IMR-90 (cell line): Measurements from ENCODE around the gene ZSCAN5A. TPM values are rescaled to one million over a fixed set of nuclear protein-coding genes. Genes with fewer than 3 reads are reported as not detected.

ENCODE experiments used
- ATAC-seq: fragments of 200-7000 bp; cut with Tn5 transposase; 2 replicates; pipeline ENCODE4 v1.9.1; 2020; ENCODE audit warnings: low read depth, mild to moderate bottlenecking, moderate library complexity
- BruUV-seq: library from RNA; stranded (reverse); fragments of 400-500 nt; replicated peaks from 2 replicates; lab custom pipeline; 2021; lab: Mats Ljungman, UMichigan
- CTCF ChIA-PET: fragments of 300-600 bp; formaldehyde crosslinking; extraction: SDS; loops from one replicate; lab custom pipeline; 2021; ENCODE audit warnings: antibody characterized with exemption; lab: Yijun Ruan, JAX
- POLR2A ChIA-PET: fragments of 300-600 bp; sonication (Branson Sonifier 250); formaldehyde crosslinking; loops from one replicate; lab custom pipeline; 2022; ENCODE audit warnings: antibody characterized with exemption; ENCODE audit not compliant: unreplicated experiment; lab: Charles Lee
- DNase-seq: peaks from one replicate; pipeline ENCODE4 v3.0.0; 2013
- H2AFZ ChIP-seq: replicated peaks from 2 replicates; pipeline ENCODE3; 2013; ENCODE audit warnings: low read length, mild to moderate bottlenecking; ENCODE audit not compliant: poor library complexity
- H2AK5ac ChIP-seq: 2 replicates; pipeline ENCODE4 v1.6.1; 2013; ENCODE audit warnings: low read depth, low read length, inconsistent platforms
- H2AK9ac ChIP-seq: replicated peaks from 2 replicates; pipeline ENCODE3; 2013; ENCODE audit warnings: mild to moderate bottlenecking, low read depth, low read length, moderate library complexity; ENCODE audit not compliant: poor library complexity
- H2BK120ac ChIP-seq: 2 replicates; pipeline ENCODE4 v1.6.1; 2013; ENCODE audit warnings: low read depth, low read length, inconsistent platforms
- H2BK15ac ChIP-seq: 3 replicates; pipeline ENCODE4 v1.6.1; 2013; ENCODE audit warnings: low read depth, low read length, inconsistent platforms
- H2BK20ac ChIP-seq: 2 replicates; pipeline ENCODE4 v1.6.1; 2013; ENCODE audit warnings: low read depth, mild to moderate bottlenecking, inconsistent platforms, low read length, moderate library complexity
- H2BK5ac ChIP-seq: 2 replicates; pipeline ENCODE4 v1.6.1; 2013; ENCODE audit warnings: mild to moderate bottlenecking, low read depth, low read length, inconsistent platforms; ENCODE audit not compliant: poor library complexity, severe bottlenecking
- H3K14ac ChIP-seq: replicated peaks from 2 replicates; pipeline ENCODE4 v1.6.1; 2013; ENCODE audit warnings: low read depth, low read length, inconsistent platforms
- H3K18ac ChIP-seq: 2 replicates; pipeline ENCODE4 v1.6.1; 2013; ENCODE audit warnings: low read depth, low read length, control low read depth
- H3K23ac ChIP-seq: 2 replicates; pipeline ENCODE4 v1.6.1; 2013; ENCODE audit warnings: low read depth, low read length, inconsistent platforms
- H3K27ac ChIP-seq: 2 replicates; pipeline ENCODE4 v1.5.1; 2013; ENCODE audit warnings: mild to moderate bottlenecking, control low read depth, low read length; ENCODE audit not compliant: insufficient read depth
- H3K27me3 ChIP-seq: 2 replicates; pipeline ENCODE4 v1.6.1; 2013; ENCODE audit warnings: low read length; ENCODE audit not compliant: control insufficient read depth, insufficient read depth
- H3K36me3 ChIP-seq: 2 replicates; pipeline ENCODE4 v1.6.1; 2013; ENCODE audit warnings: low read length, mixed read lengths; ENCODE audit not compliant: control insufficient read depth, insufficient read depth
- H3K4ac ChIP-seq: 2 replicates; pipeline ENCODE4 v1.6.1; 2013; ENCODE audit warnings: low read depth, low read length, inconsistent platforms
- H3K4me1 ChIP-seq: 2 replicates; pipeline ENCODE4 v1.6.1; 2013; ENCODE audit warnings: low read length, mixed read lengths; ENCODE audit not compliant: control insufficient read depth, insufficient read depth
- H3K4me2 ChIP-seq: 2 replicates; pipeline ENCODE4 v1.6.1; 2013; ENCODE audit warnings: low read depth, mild to moderate bottlenecking, control low read depth, low read length, moderate library complexity
- H3K4me3 ChIP-seq: 2 replicates; pipeline ENCODE4 v1.5.1; 2013; ENCODE audit warnings: low read depth, mild to moderate bottlenecking, control low read depth, low read length, moderate library complexity; ENCODE audit not compliant: insufficient read depth
- H3K56ac ChIP-seq: 2 replicates; pipeline ENCODE4 v1.6.1; 2013; ENCODE audit warnings: low read length, inconsistent platforms; ENCODE audit not compliant: insufficient read depth; ENCODE audit errors: extremely low read depth
- H3K79me1 ChIP-seq, 2 experiments: 2 replicates each; pipeline ENCODE4 v1.6.1; 2013; ENCODE audit warnings: low read length in 2 of 2, inconsistent platforms in 1 of 2, low read depth in 1 of 2
- H3K9ac ChIP-seq: 2 replicates; pipeline ENCODE4 v1.6.1; 2013; ENCODE audit warnings: low read depth, low read length, control low read depth
- H3K9me1 ChIP-seq: 2 replicates; pipeline ENCODE4 v1.6.1; 2013; ENCODE audit warnings: low read length, inconsistent platforms; ENCODE audit not compliant: insufficient read depth
- H3K9me3 ChIP-seq: 2 replicates; pipeline ENCODE4 v1.6.1; 2013; ENCODE audit warnings: low read length; ENCODE audit not compliant: control insufficient read depth, insufficient read depth
- H4K20me1 ChIP-seq: 2 replicates; pipeline ENCODE4 v1.6.1; 2013; ENCODE audit warnings: low read length, inconsistent platforms; ENCODE audit not compliant: insufficient read depth
- H4K5ac ChIP-seq: 2 replicates; pipeline ENCODE4 v1.6.1; 2013; ENCODE audit warnings: mild to moderate bottlenecking, low read depth, low read length, control low read depth
- H4K8ac ChIP-seq, 2 experiments: 2 replicates each; pipeline ENCODE4 v1.6.1; 2013; ENCODE audit warnings: low read depth in 2 of 2, low read length in 2 of 2, control low read depth in 1 of 2, inconsistent platforms in 1 of 2
- H4K91ac ChIP-seq: 2 replicates; pipeline ENCODE4 v1.6.1; 2013; ENCODE audit warnings: low read depth, low read length, inconsistent platforms; ENCODE audit not compliant: insufficient read depth
- BHLHE40 ChIP-seq: fragments of 150-350 bp; IDR thresholded peaks from 2 replicates; pipeline ENCODE4 v1.6.1; 2016; ENCODE audit warnings: mild to moderate bottlenecking, low read depth, low read length
- CEBPB ChIP-seq: IDR thresholded peaks from 2 replicates; pipeline ENCODE4 v1.6.1; 2012; ENCODE audit warnings: low read depth, low read length, improper control_type of control experiment
- CHD1 ChIP-seq: IDR thresholded peaks from 2 replicates; pipeline ENCODE4 v1.6.1; 2012; ENCODE audit warnings: low read depth, low read length, improper control_type of control experiment
- FOS ChIP-seq: fragments of 150-350 bp; IDR thresholded peaks from 2 replicates; pipeline ENCODE4 v1.6.1; 2016; ENCODE audit warnings: low read depth, low read length
- MAFK ChIP-seq: IDR thresholded peaks from 2 replicates; pipeline ENCODE4 v1.6.1; 2012; ENCODE audit warnings: low read depth, low read length, improper control_type of control experiment
- MAZ ChIP-seq: IDR thresholded peaks from 2 replicates; pipeline ENCODE4 v1.6.1; 2012; ENCODE audit warnings: low read depth, mild to moderate bottlenecking, low read length, improper control_type of control experiment, moderate library complexity, borderline replicate concordance
- MXI1 ChIP-seq: IDR thresholded peaks from 2 replicates; pipeline ENCODE4 v1.6.1; 2012; ENCODE audit warnings: low read depth, mild to moderate bottlenecking, low read length, moderate library complexity, borderline replicate concordance
- NFE2L2 ChIP-seq: fragments of 150-350 bp; IDR thresholded peaks from 2 replicates; pipeline ENCODE4 v1.6.1; 2016; ENCODE audit warnings: low read depth, mild to moderate bottlenecking, low read length
- POLR2A ChIP-seq: IDR thresholded peaks from 2 replicates; pipeline ENCODE4 v1.6.1; 2012; ENCODE audit warnings: mild to moderate bottlenecking, low read depth, low read length
- RAD21 ChIP-seq: IDR thresholded peaks from 2 replicates; pipeline ENCODE4 v1.6.1; 2012; ENCODE audit warnings: low read length, improper control_type of control experiment
- RCOR1 ChIP-seq: IDR thresholded peaks from 2 replicates; pipeline ENCODE4 v1.6.1; 2012; ENCODE audit warnings: mild to moderate bottlenecking, low read length, improper control_type of control experiment; ENCODE audit not compliant: insufficient replicate concordance
- RFX5 ChIP-seq: IDR thresholded peaks from 2 replicates; pipeline ENCODE4 v1.8.0; 2012; ENCODE audit warnings: low read depth, mild to moderate bottlenecking, low read length, moderate library complexity
- SMC3 ChIP-seq: fragments of 150-350 bp; IDR thresholded peaks from 2 replicates; pipeline ENCODE4 v1.6.1; 2016; ENCODE audit warnings: low read depth, mild to moderate bottlenecking, antibody characterized with exemption, low read length, moderate library complexity
- WGBS, 2 experiments: methylation state at CpG; one replicate each; pipeline versions ENCODE4 v1.1.5 to v1.1.7; 2013; ENCODE audit warnings: missing lambda C conversion rate in 2 of 2; ENCODE audit not compliant: insufficient read length in 1 of 2; ENCODE audit errors: extremely low coverage in 2 of 2; 5-methylcytosine and 5-hydroxymethylcytosine counted together
- dilution Hi-C: fragments of 300-500 bp; cut with HindIII; formaldehyde crosslinking; loops from one replicate; pipeline ENCODE4 v1.14.3; 2018; ENCODE audit warnings: low sequenced_read_pairs; ENCODE audit not compliant: unreplicated experiment
- in situ Hi-C: fragments of 300-500 bp; cut with MboI; formaldehyde crosslinking; loops from 3 replicates; pipeline ENCODE4 v1.14.3; 2019; ENCODE audit warnings: low sequenced_read_pairs, inconsistent platforms, mixed read lengths
- intact Hi-C: fragments of 100-400 bp; cut with micrococcal nuclease; formaldehyde crosslinking; loops from 2 replicates; pipeline ENCODE4 v1.10.0; 2022
- polyA plus RNA-seq, 3 experiments: library from polyadenylated mRNA; depleted of rRNA; stranded (reverse); fragments of >200 nt; gene quantifications; 2 replicates each; pipeline ENCODE4 v1.2.3, GENCODE V29; 2012; ENCODE audit warnings: low replicate concordance in 1 of 3
- total RNA-seq: library from RNA; depleted of rRNA; stranded (reverse); fragments of >200 nt; gene quantifications from 2 replicates; pipeline ENCODE4 v1.2.3, GENCODE V29; 2012
- TF ChIP-seq, protein P1 (sequence below): fragments of 150-350 bp; IDR thresholded peaks from 2 replicates; pipeline ENCODE4 v1.6.1; 2017; ENCODE audit warnings: mild to moderate bottlenecking, antibody characterized with exemption, low read length, low read depth
- TF ChIP-seq, protein P2 (sequence below): fragments of 150-350 bp; IDR thresholded peaks from 2 replicates; pipeline ENCODE4 v1.6.1; 2016; ENCODE audit warnings: low read depth, mild to moderate bottlenecking, low read length, moderate library complexity, borderline replicate concordance
- TF ChIP-seq, protein P3 (sequence below): conservative IDR thresholded peaks from 2 replicates; pipeline ENCODE4 v1.5.1; 2012; ENCODE audit warnings: mild to moderate bottlenecking, low read depth, low read length, improper control_type of control experiment

ZSCAN5A gene
- total and polyA plus RNA-seq, 2 of the 4 experiments (the other 2 are of a cell fraction): 4.3 to 5.0 TPM

DNA sequence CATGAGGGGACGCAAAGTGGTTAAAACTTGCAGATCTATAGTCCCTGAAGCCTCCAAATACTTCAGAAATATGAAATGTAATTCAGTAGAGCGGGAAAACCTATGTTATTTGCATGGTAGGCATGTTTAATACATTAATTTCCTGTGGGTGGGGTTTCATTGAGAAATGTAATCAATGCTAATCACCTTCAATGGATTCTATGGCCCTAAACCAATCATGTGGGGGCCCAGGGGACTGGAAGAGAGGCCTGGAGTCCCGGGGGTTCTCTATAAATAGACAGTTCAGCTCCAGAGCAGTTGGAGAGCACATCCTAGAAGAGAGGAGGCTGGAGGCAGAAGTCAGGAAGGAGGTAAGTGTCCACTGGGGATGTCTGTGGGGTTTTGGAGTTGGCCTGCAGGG lies 112.7 kb downstream of the ZSCAN5A start, which contains the start of gene ZSCAN5C:
TSS of gene ZSCAN5C (plus strand) at position 301 of the 400 bp plus-strand sequence. CDS start 3,641 bp downstream, outside the sequence.
- H4K20me1 ChIP-seq: no peaks in the 10 kb centered on the region
- H3K9ac ChIP-seq: no peak within 1 kb of the TSS
- no peak within 1 kb of the TSS for H3K4me3 ChIP-seq
- dilution Hi-C loops: no loop called here
- no TSS peak for BruUV-seq
- H2AK5ac ChIP-seq: no peak within 1 kb of the TSS
- H4K8ac ChIP-seq: no peak within 1 kb of the TSS
- H2BK120ac ChIP-seq: no peak within 1 kb of the TSS
- no peak within 1 kb of the TSS for H3K4ac ChIP-seq
- H3K36me3 ChIP-seq: no peaks in the 10 kb centered on the region
- H4K5ac ChIP-seq: no peak within 1 kb of the TSS
- no peaks in the 10 kb centered on the region for H3K9me3 ChIP-seq
- H3K56ac ChIP-seq: no peak within 1 kb of the TSS
- no peak within 1 kb of the TSS for H3K23ac ChIP-seq
- H2BK20ac ChIP-seq: no peak within 1 kb of the TSS
- H3K14ac ChIP-seq: no peak within 1 kb of the TSS
- WGBS, 2 experiments: 0% methylated on average over 1 of the region's 3 CpGs; no CpG with 5 or more reads in 1 of the 2 experiments
- no peak for DNase-seq
- no peak within 1 kb of the TSS for H4K91ac ChIP-seq
- no peak within 1 kb of the TSS for H3K18ac ChIP-seq
- no peaks in the 10 kb centered on the region for H3K27me3 ChIP-seq
- no peak within 1 kb of the TSS for H2AFZ ChIP-seq
- H3K27ac ChIP-seq: no peak within 1 kb of the TSS
- no peak within 1 kb of the TSS for H2BK15ac ChIP-seq
- intact Hi-C loops: no loop called here
- ChIA-PET POLR2A (no interaction called here), CTCF (no interaction called here)
- no peaks in the 10 kb centered on the region for H3K79me1 ChIP-seq
- TF ChIP-seq MXI1 (no peak), FOS (no peak), RCOR1 (no peak), MAZ (no peak), MAFK (no peak), CEBPB (no peak), SMC3 (no peak), NFE2L2 (no peak), CHD1 (no peak), POLR2A (no peak), RFX5 (no peak), RAD21 (no peak), BHLHE40 (no peak)
- TF ChIP-seq, protein P1, sequence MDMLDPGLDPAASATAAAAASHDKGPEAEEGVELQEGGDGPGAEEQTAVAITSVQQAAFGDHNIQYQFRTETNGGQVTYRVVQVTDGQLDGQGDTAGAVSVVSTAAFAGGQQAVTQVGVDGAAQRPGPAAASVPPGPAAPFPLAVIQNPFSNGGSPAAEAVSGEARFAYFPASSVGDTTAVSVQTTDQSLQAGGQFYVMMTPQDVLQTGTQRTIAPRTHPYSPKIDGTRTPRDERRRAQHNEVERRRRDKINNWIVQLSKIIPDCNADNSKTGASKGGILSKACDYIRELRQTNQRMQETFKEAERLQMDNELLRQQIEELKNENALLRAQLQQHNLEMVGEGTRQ: no peak
- TF ChIP-seq, protein P2, sequence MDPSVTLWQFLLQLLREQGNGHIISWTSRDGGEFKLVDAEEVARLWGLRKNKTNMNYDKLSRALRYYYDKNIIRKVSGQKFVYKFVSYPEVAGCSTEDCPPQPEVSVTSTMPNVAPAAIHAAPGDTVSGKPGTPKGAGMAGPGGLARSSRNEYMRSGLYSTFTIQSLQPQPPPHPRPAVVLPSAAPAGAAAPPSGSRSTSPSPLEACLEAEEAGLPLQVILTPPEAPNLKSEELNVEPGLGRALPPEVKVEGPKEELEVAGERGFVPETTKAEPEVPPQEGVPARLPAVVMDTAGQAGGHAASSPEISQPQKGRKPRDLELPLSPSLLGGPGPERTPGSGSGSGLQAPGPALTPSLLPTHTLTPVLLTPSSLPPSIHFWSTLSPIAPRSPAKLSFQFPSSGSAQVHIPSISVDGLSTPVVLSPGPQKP: no peak
- TF ChIP-seq, protein P3, sequence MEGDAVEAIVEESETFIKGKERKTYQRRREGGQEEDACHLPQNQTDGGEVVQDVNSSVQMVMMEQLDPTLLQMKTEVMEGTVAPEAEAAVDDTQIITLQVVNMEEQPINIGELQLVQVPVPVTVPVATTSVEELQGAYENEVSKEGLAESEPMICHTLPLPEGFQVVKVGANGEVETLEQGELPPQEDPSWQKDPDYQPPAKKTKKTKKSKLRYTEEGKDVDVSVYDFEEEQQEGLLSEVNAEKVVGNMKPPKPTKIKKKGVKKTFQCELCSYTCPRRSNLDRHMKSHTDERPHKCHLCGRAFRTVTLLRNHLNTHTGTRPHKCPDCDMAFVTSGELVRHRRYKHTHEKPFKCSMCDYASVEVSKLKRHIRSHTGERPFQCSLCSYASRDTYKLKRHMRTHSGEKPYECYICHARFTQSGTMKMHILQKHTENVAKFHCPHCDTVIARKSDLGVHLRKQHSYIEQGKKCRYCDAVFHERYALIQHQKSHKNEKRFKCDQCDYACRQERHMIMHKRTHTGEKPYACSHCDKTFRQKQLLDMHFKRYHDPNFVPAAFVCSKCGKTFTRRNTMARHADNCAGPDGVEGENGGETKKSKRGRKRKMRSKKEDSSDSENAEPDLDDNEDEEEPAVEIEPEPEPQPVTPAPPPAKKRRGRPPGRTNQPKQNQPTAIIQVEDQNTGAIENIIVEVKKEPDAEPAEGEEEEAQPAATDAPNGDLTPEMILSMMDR: no peak
- ATAC-seq: no peak
- H3K9me1 ChIP-seq: no peaks in the 10 kb centered on the region
- H3K4me2 ChIP-seq: no peak within 1 kb of the TSS
- in situ Hi-C loops: no loop called here
- no peak within 1 kb of the TSS for H2BK5ac ChIP-seq
- no peaks in the 10 kb centered on the region for H3K4me1 ChIP-seq
- no peak within 1 kb of the TSS for H2AK9ac ChIP-seq
